Measurements from ENCODE around the gene DLK2.

The DLK2 gene

DNA sequence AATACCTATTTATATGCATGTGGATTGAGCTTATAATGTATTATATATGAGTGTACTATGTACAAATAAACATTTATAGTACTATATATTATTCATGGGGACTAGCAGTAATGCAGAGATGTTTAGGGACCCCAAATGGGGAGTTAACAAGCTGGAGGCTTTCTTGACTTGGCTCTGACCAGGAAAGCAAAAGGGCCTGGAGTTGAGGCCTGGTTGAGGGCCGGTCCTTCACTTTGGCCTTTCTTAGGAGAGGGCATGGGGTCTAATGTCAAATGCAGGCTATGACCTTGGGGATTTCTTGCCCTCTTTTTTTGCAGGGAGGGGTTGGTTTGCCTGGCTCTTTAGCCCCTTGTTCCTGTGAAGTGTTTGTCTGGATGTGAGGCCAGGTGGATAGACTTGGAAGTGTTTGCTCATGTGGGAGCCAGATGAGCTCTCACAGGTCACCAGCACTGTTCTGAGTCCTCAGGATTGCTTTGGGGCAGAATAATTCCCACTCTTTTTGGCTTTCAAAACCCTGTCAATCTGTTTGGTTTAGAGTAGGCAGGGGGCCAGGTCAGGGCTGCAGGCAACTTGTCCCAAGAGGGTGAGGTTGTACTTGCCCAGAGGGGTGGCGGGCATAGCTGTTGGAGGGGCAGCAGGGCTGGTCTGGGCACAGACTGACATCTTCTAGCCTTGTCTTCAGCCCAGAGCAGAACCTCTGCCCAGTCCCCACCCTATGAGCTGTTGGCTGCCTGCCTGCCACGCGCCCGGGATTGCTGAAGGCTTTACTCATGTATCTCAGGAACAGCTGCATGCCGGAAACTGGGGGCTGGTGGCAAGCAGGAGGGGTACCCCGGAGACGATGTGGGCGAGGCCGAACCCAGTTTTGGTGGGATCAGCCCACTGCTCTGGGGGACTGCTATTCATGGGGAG lies 36.7 kb upstream of the DLK2 start:
- TF ChIP-seq CTCF (IDR thresholded peaks at IDR 0.05) = no peak

GRCh38 chr6:43490523-43490939 lies 35.2 kb upstream of the DLK2 start:
- no peak for TF ChIP-seq CTCF (IDR thresholded peaks at IDR 0.05)

- TF ChIP-seq CTCF (IDR thresholded peaks at IDR 0.05) = no peak
Measured at GRCh38 chr6:43489277-43490072, 34.1 kb upstream of the DLK2 start.

- no peak for TF ChIP-seq CTCF (IDR thresholded peaks at IDR 0.05)
Measured at GRCh38 chr6:43488667-43489276, 33.4 kb upstream of the DLK2 start.

GRCh38 chr6:43481591-43482236 lies 26.4 kb upstream of the DLK2 start:
- no peak for TF ChIP-seq CTCF (IDR thresholded peaks at IDR 0.05)

DNA sequence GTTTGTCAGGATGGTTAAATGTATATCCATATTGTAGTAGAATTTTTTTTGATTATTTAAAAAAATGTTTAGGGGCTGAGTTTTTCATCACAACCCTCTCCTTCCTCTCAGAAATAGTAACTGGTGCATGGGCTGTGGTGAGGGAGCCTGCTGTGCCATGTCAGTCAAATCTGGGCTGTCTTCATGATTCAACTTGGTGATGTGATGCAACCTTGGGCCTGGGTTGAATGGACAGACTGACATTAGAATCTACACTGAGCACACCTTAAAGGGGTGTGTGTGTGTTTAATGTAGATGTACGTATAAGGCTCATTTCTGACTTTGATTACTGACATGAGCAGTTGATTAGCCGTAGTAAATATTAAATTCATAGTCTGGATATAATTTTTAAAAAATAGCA lies 25.7 kb upstream of the DLK2 start:
- no peak for TF ChIP-seq CTCF (IDR thresholded peaks at IDR 0.05)

DNA sequence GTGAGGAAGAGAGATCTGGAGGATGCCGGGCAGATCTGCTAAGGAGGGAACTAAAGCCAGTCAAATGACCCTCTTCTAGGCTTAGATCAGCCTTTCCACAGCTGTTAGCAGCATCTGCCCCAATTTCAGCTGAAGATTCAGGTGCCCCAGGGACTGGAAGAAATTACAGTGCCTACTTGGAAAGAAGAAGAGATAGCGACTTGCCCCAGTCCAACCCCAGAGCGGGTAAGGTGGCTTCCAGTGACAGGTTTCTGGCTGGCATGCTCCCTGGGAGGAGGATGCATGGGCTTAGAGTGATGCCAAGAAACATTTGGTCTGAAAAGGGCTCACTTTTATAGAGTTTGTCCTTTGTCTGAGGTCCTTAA lies 22.6 kb upstream of the DLK2 start:
- no peak for TF ChIP-seq CTCF (IDR thresholded peaks at IDR 0.05)
